NCI-H2107 treated with DMSO at 0.1 percent for 48 hours (cell line): ENCODE data around the gene GPX4.

Experiments used
- DNase-seq: peaks from one replicate; lab custom pipeline; 2025; ENCODE audit not compliant: unreplicated experiment; lab: John Stamatoyannopoulos, UW

Gene GPX4, protein sequence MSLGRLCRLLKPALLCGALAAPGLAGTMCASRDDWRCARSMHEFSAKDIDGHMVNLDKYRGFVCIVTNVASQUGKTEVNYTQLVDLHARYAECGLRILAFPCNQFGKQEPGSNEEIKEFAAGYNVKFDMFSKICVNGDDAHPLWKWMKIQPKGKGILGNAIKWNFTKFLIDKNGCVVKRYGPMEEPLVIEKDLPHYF

DNA sequence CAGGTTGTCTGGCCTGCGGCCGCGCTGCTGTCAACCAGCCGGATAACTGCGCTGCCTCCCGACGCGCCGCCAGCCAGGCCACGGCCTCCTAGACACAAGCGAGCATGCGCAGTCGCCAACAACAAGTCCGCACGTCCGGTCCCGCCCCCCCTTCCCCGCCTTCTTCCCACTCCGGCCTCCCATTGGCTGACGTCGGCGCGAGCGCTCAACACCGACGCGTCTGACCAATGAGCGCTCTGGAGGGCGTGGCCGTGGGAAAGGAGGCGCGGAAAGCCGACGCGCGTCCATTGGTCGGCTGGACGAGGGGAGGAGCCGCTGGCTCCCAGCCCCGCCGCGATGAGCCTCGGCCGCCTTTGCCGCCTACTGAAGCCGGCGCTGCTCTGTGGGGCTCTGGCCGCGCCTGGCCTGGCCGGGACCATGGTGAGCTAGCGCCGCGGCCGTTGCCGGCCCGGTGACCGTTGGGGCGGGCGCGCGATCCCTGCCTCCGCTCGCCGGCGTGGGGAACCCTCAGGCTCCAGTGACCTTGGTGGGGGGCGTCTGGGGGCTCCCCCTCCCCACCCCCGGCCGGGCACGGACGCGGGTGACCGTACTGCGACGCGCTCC, at the start of gene GPX4:
TSS of gene GPX4 (plus strand) at position 287 of the 603 bp plus-strand sequence. CDS start at position 337, 50 bp downstream.
- peak; percentile 91 for DNase-seq

DNA sequence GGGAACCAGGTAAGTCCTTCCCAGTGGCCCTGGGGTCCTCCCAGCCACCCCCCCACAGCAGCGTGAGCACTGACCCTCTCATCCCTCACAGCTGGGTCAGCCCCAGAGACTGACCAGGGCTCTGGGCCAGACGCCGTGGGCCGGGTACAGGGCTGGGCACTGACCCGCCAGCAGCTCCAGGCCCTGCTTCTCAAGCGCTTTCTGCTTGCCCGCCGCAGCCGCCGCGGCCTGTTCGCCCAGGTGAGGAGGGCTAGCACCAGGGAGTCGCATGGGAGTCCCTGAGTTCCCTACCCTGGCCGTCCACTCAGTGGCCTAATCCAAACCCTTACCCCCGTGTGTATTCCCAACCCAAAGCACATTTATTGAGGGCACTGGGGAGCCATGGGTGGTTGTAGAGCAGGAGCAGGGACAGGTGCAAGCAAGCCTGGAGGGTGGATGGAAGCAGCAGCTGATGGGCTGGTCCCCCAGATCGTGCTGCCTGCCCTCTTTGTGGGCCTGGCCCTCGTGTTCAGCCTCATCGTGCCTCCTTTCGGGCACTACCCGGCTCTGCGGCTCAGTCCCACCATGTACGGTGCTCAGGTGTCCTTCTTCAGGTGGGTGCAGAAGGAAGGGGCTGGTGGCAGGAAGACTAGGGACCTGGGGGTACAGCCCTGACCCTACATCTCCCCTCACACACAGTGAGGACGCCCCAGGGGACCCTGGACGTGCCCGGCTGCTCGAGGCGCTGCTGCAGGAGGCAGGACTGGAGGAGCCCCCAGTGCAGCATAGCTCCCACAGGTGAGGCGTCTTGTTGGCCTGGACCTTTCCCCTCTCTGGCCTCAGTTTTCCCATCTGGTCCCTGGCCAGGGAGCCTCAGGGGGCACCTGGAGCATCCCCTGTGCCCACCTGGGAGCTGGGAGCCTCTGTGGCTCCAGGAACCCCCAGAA, 49.4 kb upstream of the GPX4 start:
- DNase-seq, result no peak

DNA sequence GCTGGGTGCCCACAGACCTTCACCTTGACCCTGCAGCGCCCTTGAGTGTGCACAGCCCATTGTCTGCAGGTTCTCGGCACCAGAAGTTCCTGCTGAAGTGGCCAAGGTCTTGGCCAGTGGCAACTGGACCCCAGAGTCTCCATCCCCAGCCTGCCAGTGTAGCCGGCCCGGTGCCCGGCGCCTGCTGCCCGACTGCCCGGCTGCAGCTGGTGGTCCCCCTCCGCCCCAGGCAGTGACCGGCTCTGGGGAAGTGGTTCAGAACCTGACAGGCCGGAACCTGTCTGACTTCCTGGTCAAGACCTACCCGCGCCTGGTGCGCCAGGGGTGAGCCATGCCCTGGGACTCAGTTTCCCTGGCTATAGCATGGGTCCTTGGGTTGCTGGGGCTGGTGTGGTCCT, 48.8 kb upstream of the GPX4 start:
- DNase-seq, result no peak

DNA sequence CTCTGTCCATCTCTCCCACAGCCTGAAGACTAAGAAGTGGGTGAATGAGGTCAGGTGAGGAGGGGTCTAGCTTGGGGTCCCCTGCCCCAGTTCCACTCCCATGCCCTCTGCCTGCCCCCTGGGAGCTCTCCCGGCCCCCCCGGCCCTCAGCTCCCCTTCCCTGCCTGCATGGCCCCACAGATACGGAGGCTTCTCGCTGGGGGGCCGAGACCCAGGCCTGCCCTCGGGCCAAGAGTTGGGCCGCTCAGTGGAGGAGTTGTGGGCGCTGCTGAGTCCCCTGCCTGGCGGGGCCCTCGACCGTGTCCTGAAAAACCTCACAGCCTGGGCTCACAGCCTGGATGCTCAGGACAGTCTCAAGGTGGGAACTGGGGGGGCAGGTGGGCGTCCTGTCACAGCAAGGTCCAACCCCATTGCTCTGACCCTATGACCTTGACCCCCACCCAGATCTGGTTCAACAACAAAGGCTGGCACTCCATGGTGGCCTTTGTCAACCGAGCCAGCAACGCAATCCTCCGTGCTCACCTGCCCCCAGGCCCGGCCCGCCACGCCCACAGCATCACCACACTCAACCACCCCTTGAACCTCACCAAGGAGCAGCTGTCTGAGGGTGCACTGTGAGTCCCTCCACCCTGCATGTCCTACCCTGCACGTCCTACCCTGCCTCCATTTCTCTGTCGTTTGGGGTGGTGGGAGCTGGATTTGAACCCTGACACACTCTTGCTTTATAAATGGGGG, 47.7 kb upstream of the GPX4 start:
- DNase-seq, result no peak

DNA sequence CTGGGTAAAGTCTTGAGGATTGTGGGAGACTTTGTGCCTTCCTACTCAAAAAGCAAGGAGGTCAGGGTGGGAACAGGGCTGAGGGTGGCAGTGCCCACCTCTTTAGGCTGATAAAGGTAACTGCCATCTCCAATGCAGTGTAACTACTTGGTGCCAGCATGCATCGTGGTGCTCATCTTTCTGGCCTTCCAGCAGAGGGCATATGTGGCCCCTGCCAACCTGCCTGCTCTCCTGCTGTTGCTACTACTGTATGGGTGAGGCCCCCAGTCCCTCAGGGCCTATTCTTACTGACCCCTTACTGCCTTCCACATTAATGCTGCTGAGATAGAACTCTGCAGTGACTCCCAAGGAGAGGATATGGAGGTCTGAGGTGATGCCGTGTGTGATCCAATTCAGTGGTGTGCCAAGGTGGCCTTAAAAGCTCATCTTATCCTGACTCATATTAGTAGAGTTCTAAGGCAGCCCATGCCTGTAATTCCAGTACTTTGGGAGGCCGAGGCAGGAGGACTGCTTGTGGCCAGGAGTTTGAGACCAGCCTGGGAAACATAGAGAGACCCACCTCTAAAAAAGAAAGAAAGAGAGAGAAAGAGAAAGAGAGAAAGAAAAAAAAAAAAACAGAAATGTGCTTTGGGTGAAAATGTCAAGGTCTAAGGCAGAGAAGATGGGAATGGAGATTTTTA, 46.5 kb upstream of the GPX4 start:
- no peak for DNase-seq

DNA sequence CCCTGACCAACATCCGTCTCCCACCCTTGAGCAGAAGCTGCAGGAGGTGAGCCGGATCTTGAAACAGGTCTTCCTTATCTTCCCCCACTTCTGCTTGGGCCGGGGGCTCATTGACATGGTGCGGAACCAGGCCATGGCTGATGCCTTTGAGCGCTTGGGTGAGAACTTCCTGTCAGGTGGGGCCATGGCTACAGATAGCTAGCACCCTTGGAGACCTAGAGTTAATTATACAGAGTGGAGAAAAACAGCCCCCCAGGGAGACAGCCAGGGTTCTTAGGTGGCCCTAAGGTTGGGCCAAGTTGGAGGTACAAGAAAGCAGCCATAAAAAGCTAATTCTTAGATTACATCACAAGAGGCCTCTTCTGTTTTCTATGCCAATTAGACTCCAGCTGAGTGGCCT, 45.7 kb upstream of the GPX4 start:
- DNase-seq, result no peak

DNA sequence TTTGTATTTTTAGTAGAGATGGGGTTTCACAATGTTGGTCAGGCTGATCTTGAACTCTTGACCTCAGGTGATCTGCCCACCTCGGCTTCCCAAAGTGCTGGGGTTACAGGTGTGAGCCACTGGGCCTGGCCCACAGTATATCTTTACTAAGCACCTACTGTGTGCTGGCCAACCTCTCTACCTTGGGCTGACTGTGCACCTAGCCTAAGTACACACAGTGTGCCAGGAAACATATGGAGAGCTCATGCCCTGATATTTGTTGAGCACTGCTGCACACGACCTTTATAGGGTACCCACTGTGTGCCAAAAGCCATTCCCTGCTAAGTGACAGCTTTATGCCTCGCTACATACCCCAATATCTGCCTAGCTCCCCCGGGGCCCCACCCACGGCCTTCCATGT, 43.1 kb upstream of the GPX4 start:
- no peak for DNase-seq

DNA sequence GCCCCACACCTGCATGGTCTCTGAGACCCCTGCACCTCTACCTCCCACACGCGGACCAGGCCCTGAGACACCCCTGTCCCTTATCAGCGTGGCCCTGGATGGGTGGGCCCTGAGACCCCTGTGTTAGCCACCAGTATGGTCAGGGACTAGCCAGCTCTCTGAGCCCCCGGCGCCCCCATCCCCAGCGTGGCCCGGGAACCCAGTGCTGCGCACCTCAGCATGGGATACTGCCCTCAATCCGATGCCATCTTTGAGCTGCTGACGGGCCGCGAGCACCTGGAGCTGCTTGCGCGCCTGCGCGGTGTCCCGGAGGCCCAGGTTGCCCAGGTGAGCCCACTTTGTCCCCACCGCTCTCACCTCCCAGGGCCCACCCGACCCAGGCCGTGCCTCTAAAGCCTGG, 41.8 kb upstream of the GPX4 start:
- DNase-seq, result no peak

DNA sequence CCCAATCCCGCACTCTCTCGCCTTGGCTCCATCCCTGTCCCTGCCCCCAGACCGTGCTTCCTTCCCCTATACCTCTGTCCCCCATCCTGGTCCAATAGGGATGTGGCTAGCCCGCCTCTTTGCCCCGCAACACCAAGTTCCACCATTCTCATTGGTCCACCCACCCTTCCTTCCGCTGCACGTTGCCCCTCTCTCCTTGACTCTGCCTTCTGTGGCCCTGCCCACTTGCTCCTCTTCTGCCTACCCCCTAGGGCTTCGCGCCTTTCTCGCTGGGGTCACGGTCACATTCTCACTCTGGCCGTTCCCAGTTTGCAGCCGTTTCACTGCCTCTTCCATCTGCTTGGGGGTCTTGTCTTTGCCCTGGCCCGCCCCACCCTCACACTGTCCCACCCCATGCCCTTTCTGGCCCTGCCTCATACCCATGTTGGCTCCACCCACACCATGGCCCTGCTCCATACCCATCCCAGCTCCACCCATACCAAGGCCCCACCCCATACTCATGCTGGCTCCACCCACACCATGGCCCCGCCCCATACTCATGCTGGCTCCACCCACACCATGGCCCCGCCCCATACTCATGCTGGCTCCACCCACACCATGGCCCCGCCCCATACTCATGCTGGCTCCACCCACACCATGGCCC, 41.3 kb upstream of the GPX4 start:
- no peak for DNase-seq

DNA sequence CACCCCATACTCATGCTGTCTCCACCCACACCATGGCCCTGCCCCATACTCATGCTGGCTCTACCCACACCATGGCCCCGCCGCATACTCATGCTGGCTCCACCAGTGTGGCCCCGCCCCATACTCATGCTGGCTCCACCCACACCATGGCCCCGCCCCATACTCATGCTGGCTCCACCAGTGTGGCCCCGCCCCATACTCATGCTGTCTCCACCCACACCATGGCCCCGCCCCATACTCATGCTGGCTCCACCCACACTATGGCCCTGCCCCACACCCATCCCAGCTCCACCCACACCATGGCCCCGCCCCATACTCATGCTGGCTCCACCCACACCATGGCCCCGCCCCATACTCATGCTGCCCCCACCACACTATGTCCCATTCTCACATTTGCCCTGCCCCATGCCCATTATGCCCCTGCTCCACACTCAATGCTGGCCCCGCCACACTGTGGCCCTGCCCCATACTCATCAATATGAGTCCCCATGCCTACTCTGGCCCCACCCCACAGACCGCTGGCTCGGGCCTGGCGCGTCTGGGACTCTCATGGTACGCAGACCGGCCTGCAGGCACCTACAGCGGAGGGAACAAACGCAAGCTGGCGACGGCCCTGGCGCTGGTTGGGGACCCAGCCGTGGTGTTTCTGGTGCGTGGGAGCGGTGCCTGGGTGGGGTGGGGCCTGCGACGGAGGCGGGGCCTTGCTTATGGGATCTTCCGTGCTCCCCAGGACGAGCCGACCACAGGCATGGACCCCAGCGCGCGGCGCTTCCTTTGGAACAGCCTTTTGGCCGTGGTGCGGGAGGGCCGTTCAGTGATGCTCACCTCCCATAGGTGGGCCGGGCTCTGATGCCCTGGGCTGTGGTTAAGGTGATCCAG, 40.5 kb upstream of the GPX4 start:
- DNase-seq, result no peak

DNA sequence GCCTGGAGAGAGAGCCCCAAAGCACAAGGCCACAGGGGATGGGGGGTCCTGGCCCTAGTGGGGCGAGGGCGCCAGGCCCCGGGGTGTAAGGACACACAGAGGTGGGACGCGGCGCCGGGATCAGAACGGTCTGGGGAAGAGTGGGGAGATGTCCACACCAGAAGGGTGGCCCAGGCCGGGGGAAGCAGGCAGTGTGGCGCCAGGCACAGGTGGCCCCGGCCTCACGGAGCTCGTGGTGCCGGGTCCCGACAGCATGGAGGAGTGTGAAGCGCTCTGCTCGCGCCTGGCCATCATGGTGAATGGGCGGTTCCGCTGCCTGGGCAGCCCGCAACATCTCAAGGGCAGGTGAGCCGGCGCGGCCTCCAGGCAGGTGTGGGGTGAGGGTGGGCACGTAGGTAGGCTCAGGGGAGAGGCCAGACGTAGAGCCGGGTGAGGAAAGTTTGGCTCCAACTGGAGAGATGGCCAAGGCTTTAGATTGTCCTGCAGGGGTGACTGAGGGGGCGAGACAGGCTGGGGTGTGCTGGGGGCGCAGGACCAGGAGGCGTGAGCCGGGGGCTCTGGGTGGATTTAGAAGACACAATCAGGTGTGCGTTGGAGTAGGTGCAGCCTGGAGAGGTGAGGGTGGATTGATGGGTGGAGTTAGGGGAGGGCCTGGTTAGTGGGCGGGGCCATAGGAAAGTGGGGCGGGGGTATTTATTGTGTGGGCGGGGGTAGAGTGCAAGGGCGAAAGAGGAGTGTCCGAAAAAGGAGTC, 39.7 kb upstream of the GPX4 start:
- no peak for DNase-seq

DNA sequence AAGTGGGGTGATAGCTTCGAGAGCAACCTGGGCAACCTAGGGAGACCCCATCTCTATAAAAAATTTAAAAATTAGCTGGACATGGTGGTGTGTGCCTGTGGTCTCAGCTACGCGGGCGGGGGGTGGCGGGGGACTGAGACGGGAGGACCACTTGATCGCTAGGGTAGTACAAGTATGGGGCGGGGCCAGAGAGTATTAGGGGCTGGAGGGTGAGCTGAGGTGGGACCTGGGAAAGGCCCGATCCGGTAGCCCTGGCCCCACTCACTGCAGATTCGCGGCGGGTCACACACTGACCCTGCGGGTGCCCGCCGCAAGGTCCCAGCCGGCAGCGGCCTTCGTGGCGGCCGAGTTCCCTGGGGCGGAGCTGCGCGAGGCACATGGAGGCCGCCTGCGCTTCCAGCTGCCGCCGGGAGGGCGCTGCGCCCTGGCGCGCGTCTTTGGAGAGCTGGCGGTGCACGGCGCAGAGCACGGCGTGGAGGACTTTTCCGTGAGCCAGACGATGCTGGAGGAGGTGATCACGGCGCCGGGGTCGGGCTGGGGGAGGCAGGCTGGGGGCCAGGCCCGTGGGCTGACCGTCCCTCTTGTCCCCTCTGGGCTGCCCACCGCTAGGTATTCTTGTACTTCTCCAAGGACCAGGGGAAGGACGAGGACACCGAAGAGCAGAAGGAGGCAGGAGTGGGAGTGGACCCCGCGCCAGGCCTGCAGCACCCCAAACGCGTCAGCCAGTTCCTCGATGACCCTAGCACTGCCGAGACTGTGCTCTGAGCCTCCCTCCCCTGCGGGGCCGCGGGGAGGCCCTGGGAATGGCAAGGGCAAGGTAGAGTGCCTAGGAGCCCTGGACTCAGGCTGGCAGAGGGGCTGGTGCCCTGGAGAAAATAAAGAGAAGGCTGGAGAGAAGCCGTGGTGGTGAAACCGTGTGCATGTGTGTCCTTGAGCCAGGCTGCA, 38.9 kb upstream of the GPX4 start:
- no peak for DNase-seq

DNA sequence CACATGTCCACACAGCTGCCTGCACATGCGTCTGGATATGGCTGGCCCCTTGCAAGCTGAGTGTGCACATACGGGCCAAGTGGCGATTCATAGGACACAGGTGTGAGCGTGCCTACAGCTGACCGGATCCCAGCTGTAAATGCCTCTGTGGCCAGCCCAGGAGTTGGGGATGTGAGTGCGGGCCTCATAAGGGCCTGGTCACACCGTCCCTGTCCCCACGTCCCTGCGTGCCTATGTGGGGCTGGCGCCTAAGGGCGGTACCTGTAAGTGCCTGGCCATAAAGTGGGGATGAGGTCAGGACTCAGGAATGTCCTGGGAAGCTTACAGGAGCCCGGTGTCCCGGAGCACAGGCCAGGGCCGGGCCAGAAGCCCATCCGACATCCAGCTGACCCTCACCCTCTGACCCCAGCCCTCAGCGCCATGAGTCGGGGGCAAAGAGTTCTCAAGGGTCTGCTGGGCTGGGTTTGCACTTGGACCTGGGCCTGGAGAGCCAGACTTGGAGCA, 38.1 kb upstream of the GPX4 start:
- no peak for DNase-seq

DNA sequence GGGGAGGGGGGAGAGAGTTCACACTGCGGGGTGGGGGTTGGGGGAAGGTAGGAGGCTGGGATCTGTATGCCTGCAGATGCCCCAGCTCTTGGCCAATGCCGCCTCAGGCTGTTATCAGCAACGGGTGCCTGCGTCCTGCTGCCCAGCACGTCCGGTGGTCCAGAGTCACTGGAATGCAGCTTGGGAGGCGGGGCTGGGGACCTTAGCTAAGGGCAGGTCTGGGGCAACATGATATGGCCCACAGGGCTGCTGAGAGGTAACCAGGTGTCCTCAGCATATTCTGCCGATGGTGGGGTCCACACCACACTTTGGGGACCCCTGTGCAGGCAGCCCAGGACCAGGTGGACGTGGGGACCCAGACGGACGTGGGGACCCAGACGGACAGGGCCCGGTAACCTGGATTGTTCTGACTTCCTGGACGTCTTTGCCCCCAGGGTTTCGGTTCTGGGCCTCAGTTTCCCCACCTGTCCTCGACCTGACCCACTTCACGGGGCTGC, 37.5 kb upstream of the GPX4 start:
- no peak for DNase-seq

DNA sequence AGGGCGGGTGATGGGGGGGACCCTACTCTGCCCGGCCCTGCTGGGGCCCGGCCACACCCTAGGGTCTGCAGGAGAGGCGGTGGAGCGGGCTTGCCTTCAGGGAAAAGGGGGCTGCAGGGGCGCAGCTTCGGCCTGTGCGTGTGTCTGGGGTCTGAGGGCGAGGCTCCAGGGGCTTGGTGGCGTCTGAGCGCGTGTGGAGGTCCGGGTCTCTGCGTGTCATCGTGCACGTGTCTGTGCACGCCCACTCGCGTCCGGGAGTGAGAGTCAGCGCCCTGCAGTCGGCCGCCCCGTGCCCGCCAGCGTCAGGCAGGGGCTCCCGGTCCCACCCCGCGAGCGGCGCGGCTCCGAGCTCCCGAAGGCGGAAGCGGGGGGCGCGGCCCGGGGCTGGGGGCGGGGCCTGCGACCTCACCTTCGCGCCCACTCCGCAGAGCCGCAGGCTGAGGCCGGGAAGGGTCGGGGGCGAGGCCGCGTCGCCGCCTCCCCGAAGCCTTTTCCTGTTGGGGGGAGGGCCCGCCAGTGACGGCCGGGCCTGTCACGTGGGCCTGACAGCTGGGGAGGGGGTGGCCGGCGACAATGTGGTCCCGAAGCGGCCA, 37.0 kb upstream of the GPX4 start, which contains the start of gene ARHGAP45:
TSS of gene ARHGAP45 (plus strand) at position 420 of the 593 bp plus-strand sequence. CDS start 239 bp downstream, outside the sequence.
- DNase-seq, result no peak

DNA sequence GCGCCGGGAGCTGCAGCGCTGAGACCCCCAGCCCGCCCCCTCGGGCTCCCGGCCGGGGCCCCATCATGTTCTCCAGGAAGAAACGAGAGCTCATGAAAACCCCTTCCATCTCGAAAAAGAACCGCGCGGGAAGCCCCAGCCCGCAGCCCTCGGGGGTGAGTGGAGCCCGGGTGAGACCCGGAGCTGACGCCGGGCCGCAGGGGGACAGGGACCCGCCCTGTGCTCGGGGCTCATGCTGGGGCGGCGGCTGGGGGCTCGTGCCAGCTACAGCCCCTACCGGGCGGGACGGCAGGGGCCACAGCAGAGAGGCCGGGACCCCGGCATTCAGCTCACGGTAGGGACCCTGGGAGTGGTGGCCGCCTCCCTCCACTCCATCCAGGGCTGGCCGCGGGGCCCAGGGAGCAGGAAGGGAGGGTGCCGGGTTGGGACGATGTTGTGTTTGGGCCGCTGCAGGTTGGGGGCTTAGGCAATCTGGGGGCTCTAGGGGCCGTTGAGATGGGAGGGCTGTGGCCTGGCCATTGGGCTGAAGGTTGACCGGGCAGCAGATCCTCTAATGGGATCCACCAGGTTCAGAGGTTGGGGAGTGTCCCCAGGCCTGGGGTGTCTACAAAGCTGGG, 36.3 kb upstream of the GPX4 start:
- no peak for DNase-seq
